ENCODE measurements around the gene EFCAB11.

The EFCAB11 gene

DNA sequence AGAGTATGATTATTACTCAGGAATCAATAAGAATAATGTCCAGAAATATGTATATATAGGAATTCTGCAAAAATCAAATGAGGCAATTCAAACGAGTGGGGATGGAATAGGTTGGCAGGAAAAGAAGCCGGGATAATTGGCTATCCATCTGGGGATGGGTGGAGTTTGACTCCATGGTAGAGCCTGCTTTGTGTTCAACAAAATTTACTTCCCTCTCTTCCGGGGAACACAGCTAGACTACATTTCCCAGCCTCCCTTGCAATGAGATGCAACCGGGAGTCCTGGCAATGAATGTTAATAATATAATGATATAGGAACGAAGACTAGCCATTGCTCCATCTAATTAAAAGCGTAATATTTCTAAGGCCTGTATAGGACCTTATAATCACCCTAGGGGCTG lies 146.6 kb downstream of the EFCAB11 start:
- H3K9me3 ChIP-seq, result no peaks in the 10 kb centered on the region
- no peaks in the 10 kb centered on the region for H3K4me1 ChIP-seq (ENCODE audit: control insufficient read depth in 1 of 2, insufficient read depth in 1 of 2, low read depth in 1 of 2, low read length in 1 of 2)
- no peak overlapping the region for H3K27ac ChIP-seq
- no peak for TF ChIP-seq CTCF (IDR thresholded peaks at IDR 0.05)
- H3K4me3 ChIP-seq (ENCODE audit: low read depth in 1 of 2, low read length in 1 of 2), result no peak overlapping the region
- H3K27me3 ChIP-seq, result no peaks in the 10 kb centered on the region
- H3K36me3 ChIP-seq, result no peaks in the 10 kb centered on the region

- H3K27ac ChIP-seq, result no peak overlapping the region
- no peaks in the 10 kb centered on the region for H3K27me3 ChIP-seq
- H3K36me3 ChIP-seq, result no peaks in the 10 kb centered on the region
- no peak overlapping the region for H3K4me3 ChIP-seq (ENCODE audit: low read depth in 1 of 2, low read length in 1 of 2)
- H3K9me3 ChIP-seq, result no peaks in the 10 kb centered on the region
- TF ChIP-seq CTCF (IDR thresholded peaks at IDR 0.05), result no peak
- H3K4me1 ChIP-seq (ENCODE audit: control insufficient read depth in 1 of 2, insufficient read depth in 1 of 2, low read depth in 1 of 2, low read length in 1 of 2), result no peaks in the 10 kb centered on the region
These were observed 147.4 kb downstream of the EFCAB11 start for GRCh38 chr14:89807151-89807550.

- no peaks in the 10 kb centered on the region for H3K27me3 ChIP-seq
- H3K27ac ChIP-seq, result no peak overlapping the region
- H3K4me1 ChIP-seq (ENCODE audit: control insufficient read depth in 1 of 2, insufficient read depth in 1 of 2, low read depth in 1 of 2, low read length in 1 of 2), result no peaks in the 10 kb centered on the region
- no peaks in the 10 kb centered on the region for H3K9me3 ChIP-seq
- no peak for TF ChIP-seq CTCF (IDR thresholded peaks at IDR 0.05)
- H3K36me3 ChIP-seq, result no peaks in the 10 kb centered on the region
- H3K4me3 ChIP-seq (ENCODE audit: low read depth in 1 of 2, low read length in 1 of 2), result no peak overlapping the region
These were observed 148.1 kb downstream of the EFCAB11 start for GRCh38 chr14:89806451-89806850.

GRCh38 chr14:89805501-89805900 lies 149.0 kb downstream of the EFCAB11 start:
- H3K27ac ChIP-seq, result no peak overlapping the region
- H3K4me3 ChIP-seq (ENCODE audit: low read depth in 1 of 2, low read length in 1 of 2), result no peak overlapping the region
- H3K36me3 ChIP-seq, result no peaks in the 10 kb centered on the region
- no peak for TF ChIP-seq CTCF (IDR thresholded peaks at IDR 0.05)
- no peaks in the 10 kb centered on the region for H3K27me3 ChIP-seq
- no peaks in the 10 kb centered on the region for H3K9me3 ChIP-seq
- H3K4me1 ChIP-seq (ENCODE audit: control insufficient read depth in 1 of 2, insufficient read depth in 1 of 2, low read depth in 1 of 2, low read length in 1 of 2), result no peaks in the 10 kb centered on the region

DNA sequence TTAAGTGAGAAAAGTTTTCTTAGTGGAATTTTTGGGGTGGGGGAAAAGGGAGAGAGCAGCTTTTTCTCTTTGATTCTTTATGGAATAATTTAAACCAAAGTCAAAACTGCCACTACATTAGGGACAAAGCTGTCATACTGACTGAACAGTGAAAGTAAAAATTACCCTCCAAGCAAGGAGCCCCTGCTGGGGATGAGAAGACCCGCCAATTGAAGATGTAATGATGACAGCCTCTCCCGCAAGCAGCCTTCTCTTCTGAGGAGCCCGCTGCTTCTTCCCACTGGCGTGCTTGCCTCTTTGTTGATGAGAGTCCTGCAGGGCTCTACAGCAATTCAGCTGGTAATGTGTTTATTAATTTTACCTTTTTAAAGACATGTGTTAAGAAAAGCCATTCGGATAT lies 151.0 kb downstream of the EFCAB11 start:
- H3K4me3 ChIP-seq (ENCODE audit: low read depth in 1 of 2, low read length in 1 of 2), result no peak overlapping the region
- no peaks in the 10 kb centered on the region for H3K27me3 ChIP-seq
- no peak for TF ChIP-seq CTCF (IDR thresholded peaks at IDR 0.05)
- H3K4me1 ChIP-seq (ENCODE audit: control insufficient read depth in 1 of 2, insufficient read depth in 1 of 2, low read depth in 1 of 2, low read length in 1 of 2), result peaks cover 3 to 6% of the 10 kb centered on the region in 2 experiments
- no peak overlapping the region for H3K27ac ChIP-seq
- no peaks in the 10 kb centered on the region for H3K36me3 ChIP-seq
- H3K9me3 ChIP-seq, result no peaks in the 10 kb centered on the region

- peaks cover 3 to 6% of the 10 kb centered on the region in 2 experiments for H3K4me1 ChIP-seq (ENCODE audit: control insufficient read depth in 1 of 2, insufficient read depth in 1 of 2, low read depth in 1 of 2, low read length in 1 of 2)
- H3K36me3 ChIP-seq, result no peaks in the 10 kb centered on the region
- TF ChIP-seq CTCF (IDR thresholded peaks at IDR 0.05), result no peak
- H3K9me3 ChIP-seq, result no peaks in the 10 kb centered on the region
- H3K4me3 ChIP-seq (ENCODE audit: low read depth in 1 of 2, low read length in 1 of 2), result no peak overlapping the region
- H3K27ac ChIP-seq, result no peak overlapping the region
- no peaks in the 10 kb centered on the region for H3K27me3 ChIP-seq
These were observed 153.4 kb downstream of the EFCAB11 start for GRCh38 chr14:89801136-89801535.

All from neutrophil (primary cell).